Endothelial cell of umbilical vein (primary cell): ENCODE results near the gene AKAP11. TPM values are rescaled to one million over a fixed set of nuclear protein-coding genes. Genes with fewer than 3 reads are reported as not detected.

Source experiments
- BruUV-seq: library from RNA; stranded (reverse); fragments of 400-500 nt; replicated peaks from 2 replicates; lab custom pipeline; 2021; lab: Mats Ljungman, UMichigan
- CTCF ChIA-PET: fragments of 300-600, 350-600 bp; sonication (Branson Sonifier 250); formaldehyde crosslinking; loops from one replicate; lab custom pipeline; 2021; ENCODE audit warnings: antibody characterized with exemption, inconsistent platforms; lab: Charles Lee
- POLR2A ChIA-PET: fragments of 300-600, 350-600 bp; sonication (Branson Sonifier 250); formaldehyde crosslinking; loops from one replicate; lab custom pipeline; 2021; ENCODE audit warnings: antibody characterized with exemption, inconsistent platforms; lab: Charles Lee
- DNase-seq: peaks from one replicate; pipeline ENCODE4 v3.0.0-alpha.2; 2011; ENCODE audit warnings: low read depth, low spot score
- FAIRE-seq: peaks from 2 replicates; lab custom pipeline; 2011; peaks lifted over from hg19 to GRCh38; lab: Jason Lieb, UNC
- H2AFZ ChIP-seq: 2 replicates; pipeline ENCODE4 v1.6.0; 2012; ENCODE audit warnings: low read depth, low read length, control low read depth, inconsistent platforms
- H3K27ac ChIP-seq: 2 replicates; pipeline ENCODE4 v1.5.1; 2011; ENCODE audit warnings: low read depth, mild to moderate bottlenecking, control low read depth, low read length, moderate library complexity; ENCODE audit not compliant: insufficient read depth
- H3K27me3 ChIP-seq, 2 experiments: 2 replicates each; pipeline versions ENCODE4 v1.6.0 to v1.6.1; 2011; ENCODE audit warnings: low read length in 2 of 2, mixed read lengths in 1 of 2; ENCODE audit not compliant: control insufficient read depth in 2 of 2, insufficient read depth in 2 of 2
- H3K36me3 ChIP-seq, 2 experiments: 2 replicates in 1 of 2; 3 replicates in 1 of 2; pipeline ENCODE4 v1.5.1; 2011; ENCODE audit warnings: low read length in 2 of 2, mild to moderate bottlenecking in 1 of 2, moderate library complexity in 1 of 2; ENCODE audit not compliant: control insufficient read depth in 2 of 2, insufficient read depth in 2 of 2; ENCODE audit errors: extremely low read depth in 1 of 2
- H3K4me1 ChIP-seq: 3 replicates; pipeline ENCODE4 v1.5.1; 2011; ENCODE audit warnings: mild to moderate bottlenecking, low read length; ENCODE audit not compliant: control insufficient read depth, insufficient read depth; ENCODE audit errors: extremely low read depth
- H3K4me2 ChIP-seq: 2 replicates; pipeline ENCODE4 v1.6.1; 2011; ENCODE audit warnings: low read length, control low read depth, mixed read lengths; ENCODE audit not compliant: insufficient read depth
- H3K4me3 ChIP-seq, 3 experiments: fragments of 200-600 bp in 1 of 3; sonication (generic), shearing (Covaris generic) in 1 of 3; replicated peaks in 1 of 3; 2 replicates each; pipeline ENCODE4 v1.5.1; 2011 to 2016; ENCODE audit warnings: control low read depth in 3 of 3, low read length in 3 of 3, mild to moderate bottlenecking in 2 of 3, inconsistent platforms in 1 of 3, low read depth in 1 of 3, moderate library complexity in 1 of 3; ENCODE audit not compliant: insufficient read depth in 1 of 3
- H3K79me2 ChIP-seq: 2 replicates; pipeline ENCODE4 v1.6.0; 2012; ENCODE audit warnings: low read length, inconsistent platforms; ENCODE audit not compliant: control insufficient read depth, insufficient read depth
- H3K9ac ChIP-seq: replicated peaks from 2 replicates; pipeline ENCODE3; 2011; ENCODE audit warnings: low read length, control low read depth; ENCODE audit not compliant: insufficient read depth; ENCODE audit errors: extremely low read depth
- H3K9me1 ChIP-seq: replicated peaks from 3 replicates; pipeline ENCODE4 v1.6.0; 2011; ENCODE audit warnings: mild to moderate bottlenecking, low read length; ENCODE audit not compliant: control insufficient read depth, insufficient read depth; ENCODE audit errors: extremely low read depth
- H3K9me3 ChIP-seq: replicated peaks from 2 replicates; pipeline ENCODE4 v1.5.1; 2012; ENCODE audit warnings: low read length, inconsistent platforms; ENCODE audit not compliant: control insufficient read depth, insufficient read depth
- H4K20me1 ChIP-seq: replicated peaks from 2 replicates; pipeline ENCODE3; 2011; ENCODE audit warnings: mild to moderate bottlenecking, low read length; ENCODE audit not compliant: control insufficient read depth, insufficient read depth; ENCODE audit errors: extremely low read depth
- CTCF ChIP-seq, 2 donors: IDR thresholded peaks; 1 replicate in 1 of 2; 2 replicates in 1 of 2; pipeline ENCODE4 v1.5.1; 2011; ENCODE audit warnings: low read length in 2 of 2, mild to moderate bottlenecking in 2 of 2, moderate library complexity in 2 of 2, control low read depth in 1 of 2, inconsistent platforms in 1 of 2, low read depth in 1 of 2; ENCODE audit not compliant: insufficient read depth in 1 of 2; ENCODE audit errors: extremely low read depth in 1 of 2
- EZH2 ChIP-seq: IDR thresholded peaks from 2 replicates; pipeline ENCODE4 v1.6.1; 2012; ENCODE audit warnings: borderline replicate concordance, low read depth, mild to moderate bottlenecking, moderate library complexity, low read length, inconsistent platforms; ENCODE audit not compliant: severe bottlenecking
- FOS ChIP-seq: IDR thresholded peaks from 2 replicates; pipeline ENCODE4 v1.6.1; 2011; ENCODE audit warnings: mild to moderate bottlenecking, low read length, moderate library complexity, borderline replicate concordance; ENCODE audit not compliant: insufficient read depth
- GATA2 ChIP-seq: IDR thresholded peaks from 2 replicates; pipeline ENCODE4 v1.7.0; 2011; ENCODE audit warnings: low read depth, mild to moderate bottlenecking, moderate library complexity, mixed read lengths, low read length; ENCODE audit not compliant: insufficient read length, insufficient read depth
- JUN ChIP-seq: IDR thresholded peaks from 2 replicates; pipeline ENCODE4 v1.6.1; 2011; ENCODE audit warnings: borderline replicate concordance, low read depth; ENCODE audit not compliant: insufficient read length, insufficient read depth
- MAX ChIP-seq: IDR thresholded peaks from 2 replicates; pipeline ENCODE4 v1.6.1; 2011; ENCODE audit not compliant: insufficient read depth, insufficient read length
- MYC ChIP-seq: IDR thresholded peaks from one replicate; pipeline ENCODE4 v1.6.1; 2011; ENCODE audit warnings: mild to moderate bottlenecking, low read depth, low read length
- POLR2A ChIP-seq: IDR thresholded peaks from 2 replicates; pipeline ENCODE4 v1.6.1; 2012; ENCODE audit warnings: low read depth, mild to moderate bottlenecking, control low read depth, low read length
- POLR2AphosphoS5 ChIP-seq: IDR thresholded peaks from 2 replicates; pipeline ENCODE4 v1.6.1; 2012; ENCODE audit warnings: low read depth, mild to moderate bottlenecking, control low read depth, low read length, moderate library complexity; ENCODE audit not compliant: insufficient read depth
- dilution Hi-C: fragments of 300-500 bp; cut with MboI; formaldehyde crosslinking; loops from one replicate; pipeline ENCODE4 v1.15.0; 2019; ENCODE audit warnings: low sequenced_read_pairs; ENCODE audit not compliant: extremely low pct_ligation_motif_present
- intact Hi-C: fragments of 100-400 bp; cut with micrococcal nuclease; formaldehyde crosslinking; loops from one replicate; pipeline ENCODE4 v1.10.0; 2022
- polyA plus RNA-seq, 4 experiments: library from polyadenylated mRNA; depleted of rRNA in 3 of 4; stranded (reverse) in 3 of 4; unstranded in 1 of 4; fragments of >200 nt; gene quantifications; 2 replicates each; pipeline versions ENCODE4 v1.2.1 to v1.2.3, GENCODE V29; 2011 to 2012; ENCODE audit warnings: missing spikeins in 1 of 4
- total RNA-seq: library from RNA; stranded (reverse); gene quantifications from 2 replicates; pipeline ENCODE4 v1.2.3, GENCODE V29; 2021

AKAP11 gene
- total and polyA plus RNA-seq, 2 donors (not counting 3 experiments of a cell fraction or from before 2014, with no cell fraction given): 4.9 to 20.2 TPM

- no peaks in the 10 kb centered on the region for H3K79me2 ChIP-seq
- dilution Hi-C loops: no loop called here
- FAIRE-seq: no peak
Measured at GRCh38 chr13:42322806-42323205, 50.9 kb downstream of the AKAP11 start.

More at GRCh38 chr13:42322806-42323205, 50.9 kb downstream of the AKAP11 start:
- ChIA-PET POLR2A (no interaction called here), CTCF (no interaction called here)
- Histone ChIP-seq H3K4me2 (no peak overlapping the region), H4K20me1 (no peaks in the 10 kb centered on the region), H3K9me3 (no peaks in the 10 kb centered on the region), H3K4me3 (no peak overlapping the region), H3K9ac (no peak overlapping the region), H3K9me1 (no peaks in the 10 kb centered on the region), H3K36me3 (no peaks in the 10 kb centered on the region), H3K4me1 (no peaks in the 10 kb centered on the region), H3K27ac (no peak overlapping the region), H2AFZ (no peak overlapping the region), H3K27me3 (no peaks in the 10 kb centered on the region)
- intact Hi-C loops: no loop called here
- TF ChIP-seq JUN (no peak), MYC (no peak), EZH2 (no peak), MAX (no peak), CTCF (IDR thresholded peaks at IDR 0.05; ENCODE audit: extremely low read depth in 1 of 2, insufficient read depth in 1 of 2, low read depth in 1 of 2, low read length in 2 of 2) (no peak), FOS (no peak), POLR2A (no peak), POLR2AphosphoS5 (no peak), GATA2 (no peak)
- no TSS peak for BruUV-seq
- DNase-seq: no peak
